Head of caudate nucleus (tissue), 42 donors: Measurements from ENCODE around the gene CCDC68.

Experiments used
- DNase-seq, 42 donors: peaks; one replicate each; pipeline versions ENCODE4 v3.0.0 to v3.0.0-alpha.2; 2020 to 2021; ENCODE audit warnings: mixed read lengths in 7 of 42
- intact Hi-C: fragments of 100-400 bp; cut with DNase I; formaldehyde crosslinking; loops from one replicate; pipeline ENCODE4 v1.15.0; 2022

Gene CCDC68

DNA sequence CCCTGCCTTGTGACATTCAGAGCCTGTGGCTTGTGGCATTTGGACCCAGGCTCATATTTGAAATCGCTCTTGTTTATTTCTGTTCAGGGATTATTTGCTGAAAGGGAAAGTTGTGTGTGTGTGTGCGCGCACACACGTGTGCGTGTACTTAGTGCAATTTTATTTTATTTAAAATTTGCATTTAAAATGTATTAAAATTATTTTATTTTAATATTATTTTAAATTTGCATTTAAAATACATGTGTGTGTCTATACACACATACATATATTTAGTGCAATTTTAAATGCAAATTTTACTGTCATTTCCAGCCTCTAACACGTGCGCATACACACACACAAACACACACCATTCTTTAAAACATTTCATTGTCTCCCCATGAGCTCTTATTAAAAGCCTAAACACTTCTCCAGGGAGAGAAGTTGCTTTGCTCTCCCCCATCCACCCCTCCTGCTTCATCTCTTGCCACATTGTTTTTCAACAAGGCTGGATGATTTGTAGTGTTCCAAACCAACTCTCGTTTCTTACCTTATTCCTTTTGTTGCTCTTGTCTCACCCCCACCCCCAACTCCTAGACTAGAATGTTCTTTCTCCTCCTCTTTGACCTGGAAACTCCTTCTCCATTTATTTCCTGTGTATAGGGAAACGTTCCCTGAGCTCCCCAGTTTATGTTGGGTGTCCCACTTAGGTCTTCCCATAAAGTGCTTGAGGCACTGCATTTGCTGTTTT, 3.8 kb upstream of the CCDC68 start:
- intact Hi-C loops = no loop called here
- no peak for DNase-seq

DNA sequence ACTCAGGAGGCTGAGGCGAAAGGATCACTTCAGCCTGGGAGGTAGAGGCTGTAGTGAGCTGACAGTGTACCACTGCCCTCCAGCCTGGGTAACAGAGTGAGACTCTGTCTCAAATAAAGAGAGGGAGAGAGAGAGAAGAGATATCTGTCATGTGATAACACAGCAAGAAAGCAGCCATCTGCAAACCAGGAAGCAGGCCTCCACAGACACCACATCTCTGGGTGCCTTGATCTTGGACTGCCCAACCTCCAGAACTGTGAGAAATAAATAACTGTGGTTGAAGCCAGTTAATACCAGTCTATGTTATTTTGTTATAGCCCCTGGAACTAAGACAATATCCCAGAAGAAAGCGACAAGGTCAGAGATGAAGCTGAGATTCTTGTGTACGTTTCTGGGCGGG, 2.6 kb upstream of the CCDC68 start:
- no peak for DNase-seq
- intact Hi-C loops = no loop called here

DNA sequence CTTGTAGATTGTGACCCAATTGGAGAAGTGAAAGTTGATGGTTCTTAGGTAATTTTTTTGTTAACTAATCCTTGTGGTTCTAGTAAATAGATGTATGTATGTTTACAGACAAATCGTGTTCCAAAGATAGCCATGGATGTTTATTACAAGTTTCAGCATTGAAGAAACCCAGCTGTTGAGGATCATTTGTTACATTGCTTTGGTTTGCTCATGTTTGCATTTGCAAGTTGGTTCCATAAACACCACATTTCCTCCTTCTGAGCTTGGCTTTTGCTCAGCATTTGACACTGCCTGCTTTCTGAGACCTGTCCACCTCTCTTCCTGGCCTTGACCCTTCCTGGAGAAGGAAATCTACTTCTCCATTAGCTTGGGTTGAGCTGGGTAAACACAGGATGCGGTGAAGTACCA, 1.8 kb upstream of the CCDC68 start:
- no peak for DNase-seq
- intact Hi-C loops = no loop called here

DNA sequence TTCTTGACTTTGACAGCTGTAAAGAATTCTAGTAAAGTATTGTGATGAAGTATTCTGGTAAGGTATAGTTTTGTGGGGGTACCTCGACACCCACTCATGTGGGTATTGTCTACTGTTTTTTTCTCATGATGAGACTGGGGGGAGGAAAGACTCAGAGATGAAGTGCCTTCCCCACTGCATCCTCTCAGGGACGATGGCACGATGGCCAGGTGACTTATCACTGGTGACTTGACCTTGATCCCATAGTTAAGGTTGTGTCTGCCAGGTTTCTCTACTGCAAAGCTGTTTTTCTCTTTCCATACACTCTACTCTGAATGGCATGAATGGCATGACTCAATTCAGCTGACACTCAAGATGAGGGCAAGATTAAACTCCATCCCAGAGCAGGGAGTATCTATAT, 936 bp upstream of the CCDC68 start:
- intact Hi-C loops = no loop called here
- DNase-seq = no peak

DNA sequence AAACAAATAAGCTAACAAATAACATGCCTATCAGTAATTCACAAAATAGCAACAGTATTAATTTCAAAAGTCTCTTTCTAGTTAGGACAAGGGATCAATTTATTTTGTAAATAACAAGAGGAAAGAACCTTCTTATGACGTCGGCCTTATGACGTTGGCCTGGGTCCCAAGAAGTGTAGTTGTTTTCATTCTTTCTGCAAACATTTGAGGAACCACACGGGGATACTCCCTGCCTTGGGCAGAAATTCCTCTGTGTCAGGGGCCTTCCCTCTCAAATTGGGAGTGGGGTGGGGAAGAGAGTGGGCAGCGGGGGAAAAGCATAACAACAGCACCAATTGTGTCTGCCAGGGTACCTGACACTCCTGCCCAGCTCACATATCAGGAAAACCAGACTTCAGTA, 1.3 kb downstream of the CCDC68 start:
- DNase-seq = no peak
- intact Hi-C loops = no loop called here

DNA sequence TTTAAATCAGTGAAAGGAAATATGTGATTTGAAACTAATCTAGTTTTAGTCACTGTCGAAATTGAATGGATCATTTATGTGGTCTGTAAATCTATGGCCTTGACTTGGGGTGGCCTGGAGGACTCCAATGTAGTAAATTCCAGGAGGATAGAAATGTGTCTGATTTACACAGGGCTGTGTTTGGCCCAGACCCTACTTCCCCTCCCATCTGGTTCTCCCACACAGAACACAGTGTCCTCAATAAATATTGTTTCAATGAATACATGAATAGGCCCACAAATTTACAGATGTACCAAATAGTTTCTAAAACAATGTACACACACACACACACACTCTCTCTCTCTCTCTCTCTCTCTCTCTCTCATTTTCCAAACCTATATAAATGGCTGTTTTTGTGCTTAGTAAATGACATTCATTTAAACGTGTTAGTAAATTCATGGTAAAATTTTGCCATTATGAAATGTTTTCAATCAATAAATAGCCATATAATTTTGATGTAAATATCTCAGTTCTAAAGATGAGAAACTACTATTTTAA, 1.9 kb downstream of the CCDC68 start:
- DNase-seq = no peak
- intact Hi-C loops = no loop called here

DNA sequence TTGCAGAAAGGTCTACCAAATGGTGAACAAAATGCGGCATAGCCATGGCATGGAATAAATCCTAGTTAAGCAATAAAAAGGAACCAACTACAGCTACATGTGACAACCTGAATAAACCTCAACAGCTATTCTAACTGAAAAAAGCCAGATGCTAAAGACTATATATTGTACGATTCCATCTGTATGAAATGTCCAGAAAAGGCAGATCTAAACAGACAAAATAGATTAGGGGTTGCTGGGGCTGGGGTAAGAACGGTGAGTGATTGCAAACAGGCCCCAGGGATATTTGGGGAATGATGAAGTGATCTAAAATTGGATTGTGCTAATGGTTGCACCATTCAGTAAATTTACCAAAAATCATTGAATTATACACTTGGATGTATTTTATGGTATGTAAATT, 2.8 kb downstream of the CCDC68 start:
- intact Hi-C loops = no loop called here
- DNase-seq = no peak

DNA sequence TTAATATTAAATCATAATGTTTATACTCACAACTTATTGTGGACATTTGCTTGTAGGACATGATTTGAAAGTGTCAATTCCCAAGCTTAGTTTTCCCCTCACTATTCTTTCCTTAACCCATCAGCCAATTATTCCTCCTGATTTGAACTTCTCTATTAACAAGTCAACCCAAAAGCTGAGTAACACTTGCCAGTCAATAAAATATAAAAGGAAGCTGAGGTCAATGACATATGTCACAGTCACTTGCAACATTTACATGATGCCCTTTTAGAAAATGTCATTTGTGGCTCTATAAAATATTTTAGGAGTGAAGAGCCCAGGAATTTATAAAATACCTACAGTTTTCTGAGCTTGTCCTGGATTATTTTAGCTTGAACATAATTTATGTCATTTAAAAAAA, 7.2 kb downstream of the CCDC68 start:
- DNase-seq = no peak
- intact Hi-C loops = no loop called here

DNA sequence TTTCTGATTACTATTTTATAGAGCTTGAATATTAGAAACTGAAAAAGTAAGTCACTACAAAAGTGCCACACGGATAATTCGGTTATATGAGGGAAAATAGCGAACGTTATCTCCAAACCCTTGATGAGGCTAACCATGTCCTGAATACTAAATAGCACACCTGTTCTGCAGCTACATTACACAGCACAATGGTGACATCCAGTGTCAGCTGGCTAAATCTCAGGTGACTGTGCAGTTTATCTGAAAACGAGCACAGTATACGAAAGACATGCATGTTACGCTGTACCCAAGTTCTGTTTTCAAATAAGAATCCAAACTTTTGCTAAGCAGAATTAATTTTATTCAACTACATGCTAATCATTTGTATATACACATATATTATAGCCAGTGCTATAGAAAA, 9.0 kb downstream of the CCDC68 start:
- peak in 2 of 42 donors; percentile 11 to 18 for DNase-seq
- intact Hi-C loops = no loop called here

DNA sequence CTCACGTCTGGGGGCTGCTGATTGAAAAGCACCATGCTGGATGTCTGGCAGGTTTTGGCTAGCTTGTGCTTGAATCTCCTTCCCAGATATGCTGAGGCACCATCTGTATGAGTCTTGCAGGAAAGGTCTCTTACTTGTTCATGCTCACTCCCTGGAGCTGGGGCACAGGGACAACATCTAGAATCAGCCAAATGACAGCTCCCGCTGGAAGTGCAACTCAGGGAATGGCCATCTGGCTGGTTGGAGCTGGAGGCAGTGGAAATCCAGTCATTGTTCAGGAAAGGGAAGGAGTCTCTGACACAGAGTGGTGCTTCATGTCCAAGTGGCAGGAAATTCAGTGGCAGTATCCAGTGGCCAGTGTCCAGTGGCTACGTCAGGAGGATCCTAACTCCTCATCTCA, 9.7 kb downstream of the CCDC68 start:
- no peak for DNase-seq
- intact Hi-C loops = no loop called here

DNA sequence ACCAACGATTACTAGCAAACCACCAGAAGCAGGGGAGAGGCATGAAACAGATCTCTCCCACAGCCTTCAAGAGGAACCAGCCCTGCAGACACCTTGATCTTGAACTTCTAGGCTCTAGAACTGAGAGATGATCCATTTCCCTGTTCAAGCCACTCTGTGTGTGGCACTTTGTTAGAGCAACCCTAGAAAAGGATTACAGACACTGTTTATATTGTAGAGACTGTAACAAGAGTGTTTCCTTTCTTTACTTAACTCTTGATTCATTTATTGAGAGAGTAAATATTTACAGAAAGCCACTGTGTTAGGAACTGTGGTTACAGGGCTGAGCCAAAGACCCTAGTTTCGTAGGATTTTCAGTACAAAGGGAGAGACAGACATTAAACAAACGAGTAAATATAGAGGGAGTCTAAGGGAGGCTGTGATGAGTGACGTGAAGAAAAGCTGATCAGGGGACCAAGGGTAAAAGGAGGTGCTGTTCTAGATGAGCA, 10.9 kb downstream of the CCDC68 start:
- no peak for DNase-seq
- intact Hi-C loops = no loop called here

DNA sequence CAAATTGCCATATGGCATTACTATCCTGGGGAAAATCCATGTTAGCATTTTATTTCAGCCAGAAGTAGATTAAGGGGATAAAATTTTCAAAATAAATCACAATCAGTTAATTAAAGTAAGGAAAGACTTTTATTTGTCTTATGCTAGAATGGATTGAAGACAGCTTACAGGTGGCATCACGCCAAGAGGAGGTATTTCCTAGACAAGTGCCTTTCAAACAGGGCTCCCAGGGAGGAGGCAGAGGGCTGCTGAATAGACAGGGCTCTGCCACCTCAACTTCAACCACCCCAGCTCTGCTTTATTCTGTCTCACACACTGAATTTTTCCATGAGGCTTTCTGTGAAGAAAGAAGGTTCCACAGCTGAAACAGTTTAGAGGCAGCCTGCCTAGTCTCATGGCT, 12.2 kb downstream of the CCDC68 start:
- intact Hi-C loops = no loop called here
- no peak for DNase-seq

DNA sequence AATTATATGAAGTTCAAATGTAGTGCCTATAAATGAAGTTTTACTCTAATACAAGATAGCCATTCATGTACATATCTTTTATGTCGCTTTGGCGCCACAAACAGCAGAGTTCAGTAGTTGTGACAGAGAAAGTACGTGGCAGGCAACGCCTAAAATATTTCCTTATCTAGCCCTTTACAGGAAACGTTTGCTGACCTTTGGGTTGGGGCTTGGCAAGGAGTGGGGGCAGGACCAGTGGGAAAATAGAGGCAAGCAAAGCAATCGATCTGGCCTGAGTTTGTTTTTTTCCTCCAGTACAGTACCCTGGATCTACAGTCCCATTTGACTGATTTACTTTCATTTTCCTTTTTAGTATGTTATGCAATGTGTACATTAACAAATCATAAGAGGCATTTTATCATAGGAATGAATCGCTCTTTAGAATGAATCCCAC, 13.1 kb downstream of the CCDC68 start:
- intact Hi-C loops = no loop called here
- no peak for DNase-seq

DNA sequence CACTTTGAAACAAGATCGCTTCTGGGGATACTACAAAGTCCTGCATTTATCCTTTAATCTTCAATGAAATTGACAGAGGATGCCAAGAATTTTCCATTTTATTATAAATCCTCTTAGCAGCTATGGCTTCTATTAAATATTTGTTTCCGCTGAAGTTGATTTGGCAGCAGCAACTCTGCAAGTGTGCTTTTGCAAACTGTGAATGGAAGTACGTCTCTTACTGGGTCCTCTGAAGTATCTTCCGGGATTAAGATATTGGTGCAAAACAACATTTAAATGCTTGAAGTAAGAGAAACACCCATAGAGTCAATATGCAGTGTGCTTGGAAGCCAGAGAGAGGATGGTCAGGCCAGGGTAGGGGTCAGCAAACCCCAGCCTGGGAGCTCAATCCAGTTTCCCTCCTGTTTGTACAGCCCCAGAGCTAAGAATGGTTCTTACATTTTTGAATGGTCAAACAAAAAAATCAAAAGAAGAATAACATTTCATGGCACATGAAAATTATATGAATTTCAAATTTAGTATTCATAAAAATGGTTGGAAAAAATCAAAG, 13.6 kb downstream of the CCDC68 start:
- intact Hi-C loops = no loop called here
- DNase-seq = no peak

DNA sequence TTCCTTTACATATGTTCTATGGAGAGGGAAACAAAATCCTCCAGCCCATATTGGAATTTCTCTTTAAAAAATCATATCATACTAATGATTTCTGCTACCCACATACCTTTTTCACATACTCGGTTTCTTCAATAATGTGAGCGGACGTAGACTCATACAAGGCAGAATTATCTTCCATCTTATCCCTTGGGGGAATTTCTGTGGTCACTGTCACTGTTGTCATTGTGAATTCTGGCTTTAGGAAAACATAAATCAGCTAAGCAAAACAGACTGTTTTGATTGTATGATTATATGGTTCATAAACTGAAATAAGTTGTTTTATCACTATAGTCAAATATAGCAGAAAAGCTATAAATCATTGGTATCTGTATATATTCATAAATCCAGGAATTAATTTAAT, 16.7 kb downstream of the CCDC68 start:
- intact Hi-C loops = no loop called here
- DNase-seq = no peak

DNA sequence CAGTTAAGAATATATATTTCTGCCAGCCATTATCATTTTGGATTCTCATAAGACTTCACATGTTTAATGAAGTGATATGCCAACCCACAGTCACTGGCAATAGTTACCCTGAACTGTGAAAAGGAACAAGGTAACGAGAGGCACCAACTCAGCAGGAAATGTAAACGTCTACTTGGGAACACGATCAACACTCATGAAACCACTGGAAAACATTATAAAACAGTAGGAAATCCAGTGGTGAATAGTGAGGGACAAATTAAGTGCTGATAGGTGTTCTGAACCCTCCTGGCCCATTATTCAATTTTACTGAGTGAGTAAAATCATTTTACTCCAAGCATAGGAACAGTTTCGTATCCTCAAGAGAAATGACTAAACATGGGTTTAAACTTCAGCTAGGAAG, 17.1 kb downstream of the CCDC68 start:
- intact Hi-C loops = no loop called here
- no peak for DNase-seq

DNA sequence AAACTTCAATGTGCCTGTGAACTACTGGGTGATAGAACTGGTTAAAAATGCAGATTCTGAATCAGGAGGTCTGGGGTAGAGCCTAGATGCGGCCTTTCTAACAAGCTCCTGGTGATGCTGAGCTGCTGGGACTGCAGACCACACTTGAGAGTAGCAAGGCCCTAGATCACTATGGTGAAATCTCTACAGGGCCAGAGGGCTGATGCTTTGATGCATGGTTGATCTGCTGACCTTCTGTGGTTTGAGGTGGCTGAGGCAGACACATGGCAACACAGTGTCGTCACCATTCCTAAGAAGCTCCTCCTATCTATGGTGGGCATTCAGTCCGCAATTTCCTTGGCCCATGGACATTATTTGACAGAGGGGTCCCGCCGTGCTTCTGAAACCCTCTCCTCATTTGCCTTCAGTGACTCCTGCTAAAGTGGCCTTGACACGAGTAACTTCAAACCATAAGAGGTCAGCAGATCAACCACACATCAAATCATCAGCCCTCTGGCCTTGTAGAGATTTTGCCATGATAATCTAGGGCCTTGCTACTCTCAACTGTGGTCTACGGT, 19.8 kb downstream of the CCDC68 start:
- intact Hi-C loops = no loop called here
- DNase-seq = no peak

DNA sequence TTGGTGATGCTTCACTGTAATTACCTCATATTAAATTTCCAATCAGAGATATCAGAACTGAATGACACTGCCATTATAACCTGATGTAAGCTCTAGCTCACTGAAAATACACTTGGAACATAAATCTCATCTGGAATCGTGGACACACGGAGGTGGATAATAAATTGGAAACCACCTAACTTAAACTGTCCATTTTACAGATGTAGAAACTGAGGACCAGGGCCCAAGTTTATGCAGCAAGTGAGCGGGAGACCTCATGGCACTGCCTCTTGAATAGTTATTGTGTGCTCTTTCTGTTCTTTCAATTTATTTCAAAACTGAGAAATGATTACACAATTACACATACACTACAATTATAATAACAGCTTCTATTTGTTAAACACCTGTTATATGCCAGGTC, 20.8 kb downstream of the CCDC68 start:
- no peak for DNase-seq
- intact Hi-C loops = no loop called here

DNA sequence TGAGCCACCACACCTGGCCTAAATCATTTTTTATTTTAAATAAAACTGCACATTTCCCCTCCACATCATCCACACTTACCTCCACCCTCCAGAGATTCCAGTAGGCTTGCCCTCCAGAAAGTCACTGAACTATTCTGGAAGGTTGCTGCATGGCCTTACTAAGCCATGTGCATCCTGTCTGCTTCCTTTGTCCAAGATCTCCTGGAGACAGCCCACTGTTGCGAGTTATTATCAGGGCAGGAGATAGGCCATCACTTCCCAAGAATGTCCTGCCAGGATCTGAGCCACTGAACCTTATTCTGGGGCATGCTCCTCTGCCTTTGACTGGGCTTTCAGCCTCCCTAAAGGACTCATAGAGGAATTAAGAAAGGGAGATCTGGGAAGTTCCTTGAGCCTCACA, 26.8 kb downstream of the CCDC68 start:
- no peak for DNase-seq
- intact Hi-C loops = no loop called here

DNA sequence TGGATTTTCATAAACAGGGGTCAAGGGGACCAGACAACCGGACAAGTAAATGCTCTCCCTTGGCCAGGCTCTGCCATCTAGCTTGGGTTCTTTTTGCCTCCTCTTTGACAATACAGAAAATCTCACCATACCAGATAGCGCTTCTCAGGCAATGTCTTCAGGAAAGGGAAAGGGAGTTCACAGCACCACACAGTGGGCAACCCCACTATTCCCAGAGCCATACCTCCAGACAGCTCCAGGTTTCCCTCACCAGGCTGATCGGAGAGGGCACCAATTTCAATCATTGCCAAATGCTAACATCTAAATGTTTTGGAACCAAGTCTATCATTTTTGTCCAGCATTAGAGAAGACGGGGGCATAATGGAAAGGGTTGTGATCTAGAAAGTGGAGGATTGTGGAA, 28.1 kb downstream of the CCDC68 start:
- DNase-seq = no peak

DNA sequence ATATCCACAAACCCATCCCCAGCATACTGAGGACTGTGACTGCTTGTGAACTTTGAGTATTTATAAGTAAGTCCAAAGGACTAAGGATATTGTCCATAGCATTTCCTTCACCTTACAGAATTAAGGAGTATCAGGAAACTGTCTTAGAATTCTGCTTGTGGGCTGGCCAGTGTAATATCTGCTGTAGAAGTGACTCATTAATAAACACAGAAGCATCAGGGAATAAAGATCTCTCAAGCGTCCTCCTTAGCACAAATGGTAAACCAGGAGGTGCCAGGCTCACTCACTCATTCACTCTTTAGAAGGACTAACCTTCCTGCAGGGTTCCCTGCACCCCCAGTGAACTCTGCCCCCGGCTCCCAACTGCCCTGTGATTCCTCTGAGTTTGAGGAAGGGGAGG, 31.0 kb downstream of the CCDC68 start:
- DNase-seq = no peak
- intact Hi-C loops = no loop called here

More for the DNA sequence above, 28.1 kb downstream of the CCDC68 start:
- intact Hi-C loops = no loop called here
